Central memory CD4-positive, alpha-beta T cell (primary cell): ENCODE data around the gene KIF23.
A peak's percentile ranks its signal among the peaks of the same experiment; 100 is the strongest.

Source experiments
- DNase-seq: peaks from one replicate; pipeline ENCODE4 v3.0.0; 2022

KIF23 gene

DNA sequence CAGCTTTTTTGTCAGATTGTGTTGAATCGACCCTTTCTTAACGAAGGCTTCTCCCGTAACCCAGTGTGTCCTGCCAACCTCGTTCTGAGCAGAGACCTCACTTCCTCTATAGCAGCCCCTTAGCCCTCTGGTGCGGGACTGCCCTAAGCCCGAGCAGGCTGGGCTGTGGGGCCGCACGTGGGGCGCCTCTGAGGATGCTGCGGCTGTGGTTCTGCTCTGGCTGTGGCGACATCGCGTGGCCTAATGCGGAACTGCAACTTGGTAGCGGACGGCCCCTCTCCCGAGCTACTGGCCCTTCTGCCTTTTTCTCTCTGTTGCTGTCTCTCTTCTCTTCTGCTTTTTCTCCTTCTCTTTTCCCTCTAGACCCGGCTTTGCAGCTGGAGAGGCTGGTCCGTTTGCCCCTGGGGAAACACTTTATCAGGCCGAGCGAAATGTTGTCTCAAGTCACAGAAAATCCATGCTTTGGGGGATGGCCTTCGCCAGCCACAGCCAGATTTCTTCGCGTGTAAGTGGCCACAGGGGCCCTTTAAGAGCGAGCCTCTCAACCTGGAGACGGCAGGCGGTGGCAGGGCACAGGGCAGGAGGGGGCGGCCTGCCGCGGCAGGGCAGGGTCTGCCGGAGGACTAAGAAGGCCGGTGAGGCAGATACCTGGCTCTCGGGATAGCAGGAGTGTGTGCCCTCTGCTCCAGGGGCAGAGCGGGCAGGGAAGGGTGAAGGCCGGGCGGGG is 19.4 kb upstream of the KIF23 start:
- DNase-seq = peak; percentile 58

- DNase-seq = no peak
Measured at GRCh38 chr15:69395460-69395859, 18.7 kb upstream of the KIF23 start.

DNA sequence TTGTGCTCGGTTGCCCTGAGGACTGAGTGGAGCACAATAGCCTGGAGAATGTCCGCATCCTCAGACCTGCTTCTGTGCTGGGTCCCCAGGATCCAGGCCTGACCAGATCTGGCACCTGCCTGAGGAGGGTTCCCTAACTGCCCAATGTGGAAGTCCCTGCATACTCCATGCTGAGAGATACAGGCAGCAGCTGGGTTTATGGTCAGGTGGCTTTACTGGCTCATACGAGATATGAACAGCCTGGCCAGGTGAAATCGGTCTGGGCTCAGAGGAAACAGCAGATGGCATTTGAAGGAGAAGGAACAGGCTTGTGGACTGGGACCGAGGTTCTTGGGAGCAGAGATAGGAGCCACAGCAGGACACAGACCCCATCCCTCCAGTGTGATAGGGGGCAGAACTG is 18.2 kb upstream of the KIF23 start:
- DNase-seq = no peak

- no peak for DNase-seq
Measured at GRCh38 chr15:69398491-69398891, 15.7 kb upstream of the KIF23 start.

DNA sequence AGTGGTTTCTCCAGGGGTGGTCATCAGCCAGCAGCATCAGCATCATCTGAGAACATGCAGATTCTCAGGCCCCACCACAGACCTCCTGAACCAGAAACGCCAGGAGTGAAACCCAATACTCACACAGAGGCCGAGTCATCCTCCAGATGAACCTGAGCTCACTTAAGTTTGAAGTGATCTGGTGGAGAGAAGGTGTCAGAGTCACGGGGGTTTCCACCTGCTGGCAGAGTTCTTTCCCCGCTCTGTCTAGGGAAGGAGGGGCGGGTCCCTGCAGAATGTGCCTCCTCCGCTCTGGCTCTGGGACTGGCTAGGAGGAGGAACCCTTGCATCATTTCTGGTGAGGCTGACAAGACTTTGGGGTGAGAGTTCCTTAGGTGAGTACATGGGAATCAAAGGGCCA is 13.3 kb upstream of the KIF23 start:
- DNase-seq = no peak

DNA sequence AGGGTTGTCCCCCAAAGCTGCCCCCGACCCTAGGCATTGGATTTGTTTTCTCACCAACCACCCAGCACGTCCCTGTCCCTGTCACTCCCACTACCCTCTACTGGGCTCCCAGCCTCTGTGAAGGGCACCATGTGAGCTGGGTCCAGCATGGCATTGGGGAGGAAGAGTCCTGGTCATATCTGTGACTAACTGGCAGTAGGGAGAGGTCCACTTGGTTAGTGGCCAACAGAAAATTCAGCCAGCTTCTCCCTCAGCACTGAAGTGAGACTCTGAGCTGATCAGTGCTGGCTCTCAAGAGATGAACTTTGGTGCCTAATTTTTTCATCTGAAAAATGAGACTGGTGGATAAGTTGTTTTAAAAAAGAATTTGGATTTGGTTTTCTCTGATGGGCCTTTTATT is 11.3 kb upstream of the KIF23 start:
- DNase-seq = no peak

- DNase-seq = no peak
Measured at GRCh38 chr15:69403594-69403993, 10.6 kb upstream of the KIF23 start.

DNA sequence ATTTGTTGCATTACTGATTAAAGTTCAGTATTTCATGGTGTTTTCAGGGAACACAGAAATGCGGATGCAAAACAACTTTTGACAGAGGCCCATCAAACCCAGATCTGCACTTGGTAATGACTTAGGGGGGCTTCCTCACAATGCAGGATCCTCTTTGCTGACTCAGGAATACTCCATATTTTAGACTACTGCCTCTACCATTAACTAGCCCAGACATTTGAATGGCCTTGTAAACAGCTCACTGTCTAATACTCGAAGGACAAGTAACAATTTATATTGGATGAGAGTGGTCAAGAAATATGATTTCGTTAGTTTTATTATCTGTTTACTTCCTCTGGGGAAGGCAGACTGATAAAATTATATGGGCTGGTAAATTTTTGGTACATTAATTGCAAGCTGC is 9.0 kb upstream of the KIF23 start:
- DNase-seq = no peak

- no peak for DNase-seq
Measured at GRCh38 chr15:69407719-69408400, 6.3 kb upstream of the KIF23 start.

DNA sequence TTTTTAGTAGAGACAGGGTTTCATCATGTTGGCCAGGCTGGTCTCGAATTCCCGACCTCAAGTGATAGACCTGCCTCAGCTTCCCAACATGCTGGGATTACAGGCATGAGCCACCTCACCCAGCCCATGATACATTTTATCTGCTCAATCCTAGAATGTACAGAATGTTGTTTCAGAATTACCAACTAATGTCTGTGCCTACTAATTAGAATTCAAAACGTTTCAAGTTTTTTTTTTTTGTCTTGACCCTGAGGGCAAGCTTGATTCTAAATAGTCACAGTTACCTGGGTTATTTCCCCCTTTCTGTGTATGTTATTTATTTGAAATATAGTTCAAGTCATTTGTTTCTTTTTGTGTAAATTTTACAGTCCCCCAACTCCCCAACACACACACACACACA is 5.3 kb upstream of the KIF23 start:
- no peak for DNase-seq

DNA sequence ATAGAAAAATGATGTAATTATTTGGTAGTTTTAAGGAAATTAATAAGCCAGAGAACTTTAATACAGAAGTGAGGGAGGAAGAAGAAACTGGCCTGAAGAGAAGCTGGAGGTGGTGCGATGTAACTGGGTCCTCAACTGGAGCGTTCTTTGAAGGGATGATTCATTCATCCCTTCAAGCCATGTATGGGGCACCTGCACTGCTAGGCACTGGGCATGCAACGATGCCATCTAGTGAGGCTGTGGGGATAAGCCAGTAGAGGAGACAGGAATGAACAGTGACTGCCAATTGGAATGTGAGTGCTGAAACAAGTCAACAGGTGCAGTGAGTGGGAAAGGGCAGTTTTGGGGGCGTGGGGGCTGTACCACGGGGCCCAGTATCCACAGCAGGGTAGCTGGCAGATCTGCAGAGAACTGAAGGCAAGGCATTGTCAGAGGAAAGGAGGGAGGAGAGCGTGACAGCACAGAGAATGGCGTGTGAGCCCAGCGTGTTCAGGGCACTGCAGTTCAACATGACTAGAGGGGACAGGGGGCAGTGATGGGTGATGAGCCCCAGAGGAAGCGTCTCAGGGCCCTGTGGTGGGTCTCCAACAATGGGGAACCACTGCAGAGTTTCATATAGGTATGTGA is 3.8 kb upstream of the KIF23 start:
- no peak for DNase-seq

DNA sequence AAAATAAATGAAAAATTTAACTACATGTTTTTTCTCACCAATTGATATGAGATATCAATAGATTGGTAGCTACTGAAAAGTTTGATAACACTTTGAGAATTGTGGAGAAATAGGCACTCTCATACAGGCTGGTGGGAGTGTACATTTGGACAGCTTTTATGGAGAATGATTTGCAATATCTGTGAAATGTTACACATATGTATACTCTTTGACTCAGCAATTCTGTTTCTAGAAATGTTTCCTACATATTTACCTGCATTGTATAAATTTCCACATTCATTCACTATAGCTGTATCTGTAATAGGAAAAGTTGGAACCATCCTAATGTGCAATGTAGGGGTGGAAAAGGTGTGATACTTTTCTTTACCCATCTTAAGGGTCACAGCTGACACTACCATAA is 1.9 kb upstream of the KIF23 start:
- DNase-seq = no peak

DNA sequence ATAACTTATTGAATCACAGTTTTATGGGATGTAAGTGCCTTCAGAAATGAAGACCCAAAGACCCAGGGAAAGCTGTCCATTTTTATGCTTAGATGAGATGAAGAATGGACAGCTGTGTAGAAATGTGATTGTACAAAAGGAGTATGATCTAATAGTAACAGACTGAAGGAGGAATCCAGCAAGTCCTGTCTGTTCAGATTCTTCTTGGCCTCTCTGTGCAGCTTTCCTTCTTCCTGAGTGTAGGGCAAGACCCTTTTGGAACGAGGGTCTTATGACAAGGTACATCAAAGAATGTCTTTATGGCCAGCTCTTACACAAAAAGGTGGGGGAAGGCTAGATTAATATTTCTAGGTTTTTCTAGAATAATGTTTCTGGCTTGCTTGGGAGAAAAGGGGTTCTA is 1.4 kb upstream of the KIF23 start:
- no peak for DNase-seq

DNA sequence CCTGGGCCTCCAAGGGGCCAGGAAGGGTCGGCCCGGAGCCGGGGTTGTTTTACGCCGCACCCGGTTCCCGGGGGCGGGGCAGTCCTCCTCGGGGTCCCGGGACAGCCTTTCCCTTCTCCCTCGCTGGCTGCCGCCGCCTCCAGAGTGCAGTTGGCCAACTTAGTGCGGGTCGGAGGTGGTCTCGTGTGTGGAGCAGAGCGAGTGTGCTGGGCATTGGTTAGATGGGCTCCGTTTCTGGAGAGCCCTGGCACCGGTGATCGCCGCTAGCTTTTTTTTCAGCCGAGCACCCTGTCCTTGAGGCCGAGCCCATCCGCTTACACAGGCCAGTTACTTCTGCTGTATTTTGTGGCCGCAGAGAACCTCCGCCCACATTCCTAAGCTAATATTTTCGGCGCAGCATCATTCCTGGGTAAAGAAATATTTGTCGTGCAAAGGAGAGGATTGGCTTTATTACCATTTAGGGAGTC is 585 bp downstream of the KIF23 start:
- no peak for DNase-seq

DNA sequence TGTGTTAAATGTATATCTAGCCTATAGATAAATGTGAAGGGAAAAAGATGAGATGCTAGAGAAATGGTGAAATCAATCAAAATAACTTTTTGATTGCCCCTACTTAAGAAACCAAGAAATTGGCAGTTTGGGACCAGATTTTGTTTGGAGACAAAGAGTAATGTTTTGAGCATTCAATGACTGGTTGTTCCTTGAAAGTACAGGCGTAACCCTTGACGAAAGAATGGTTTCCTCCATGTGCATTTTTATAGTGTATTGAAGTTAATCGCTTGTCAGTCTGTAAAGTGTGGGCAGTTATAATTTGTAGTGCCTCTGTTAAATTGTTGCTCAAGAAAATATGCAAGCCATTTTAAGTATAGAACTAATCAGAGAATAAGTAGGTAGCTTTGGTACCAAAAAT is 1.2 kb downstream of the KIF23 start:
- no peak for DNase-seq

DNA sequence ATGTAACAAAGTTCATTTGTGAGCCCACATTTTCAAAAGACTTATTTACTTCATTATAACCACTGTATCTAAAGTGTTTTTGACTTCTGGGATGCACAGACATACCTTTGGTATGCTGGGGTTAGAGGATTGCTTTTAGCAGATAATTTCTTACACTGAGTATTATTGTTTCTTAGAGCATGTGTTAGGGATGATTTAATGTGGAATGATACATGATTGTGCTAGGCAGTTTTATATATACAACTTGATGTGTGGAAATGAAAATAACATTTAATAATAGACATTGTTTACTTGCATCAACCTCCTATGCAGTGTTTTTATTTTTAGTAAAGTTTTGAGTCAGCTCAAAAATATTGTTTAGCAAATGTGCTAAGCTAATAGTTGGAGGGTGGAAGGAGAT is 3.4 kb downstream of the KIF23 start:
- no peak for DNase-seq

- DNase-seq = no peak
Measured at GRCh38 chr15:69421498-69421897, 7.3 kb downstream of the KIF23 start.

GRCh38 chr15:69422336-69422895 is 8.3 kb downstream of the KIF23 start:
- no peak for DNase-seq

DNA sequence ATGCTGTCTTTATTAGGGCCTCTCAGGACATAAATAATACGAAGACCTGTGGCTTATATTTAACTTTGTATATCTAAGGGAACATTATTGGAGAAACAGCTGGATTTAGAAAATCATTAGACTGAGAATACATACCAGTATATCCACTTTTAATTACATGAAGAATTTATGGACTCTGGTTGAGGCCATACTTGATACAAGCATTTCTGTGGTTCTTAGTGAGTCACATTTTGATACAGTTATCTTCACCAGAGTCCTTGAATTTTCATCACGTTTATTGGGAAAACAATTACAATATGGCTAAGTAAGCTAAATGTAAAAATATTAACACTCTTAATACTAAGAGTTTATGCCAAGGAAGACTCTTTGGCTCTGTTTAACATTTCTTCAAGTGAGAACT is 9.9 kb downstream of the KIF23 start:
- DNase-seq = no peak

DNA sequence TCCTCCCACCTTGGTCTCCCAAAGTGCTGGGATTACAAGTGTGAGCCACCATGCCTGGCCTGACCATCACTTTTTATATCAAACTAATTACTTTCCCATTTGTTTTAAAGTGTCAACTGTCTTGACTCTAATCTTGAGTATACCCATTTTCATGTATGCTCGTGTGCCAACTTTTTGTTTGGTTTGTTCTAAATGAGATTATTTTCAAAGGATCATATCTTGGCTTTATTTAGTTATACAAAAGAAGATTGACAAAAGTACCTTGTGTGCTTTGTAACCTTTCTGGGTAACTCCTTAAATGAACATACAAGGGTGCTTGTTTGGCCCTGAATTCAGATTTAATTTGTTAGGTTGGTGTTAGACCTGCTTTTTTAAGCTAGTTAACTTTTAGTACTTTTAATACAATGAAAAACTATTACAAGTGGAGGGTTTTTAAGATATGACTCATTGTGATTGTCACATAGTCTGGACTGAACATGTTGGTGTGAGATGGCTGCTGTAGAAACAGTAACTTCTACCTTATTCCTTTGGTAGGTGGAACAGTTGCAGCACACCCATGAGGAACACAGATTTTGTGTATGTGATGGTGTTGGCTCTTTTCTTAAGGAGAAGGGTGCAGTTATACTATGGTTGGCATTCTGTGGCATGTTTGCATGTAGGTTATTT is 10.7 kb downstream of the KIF23 start:
- no peak for DNase-seq

DNA sequence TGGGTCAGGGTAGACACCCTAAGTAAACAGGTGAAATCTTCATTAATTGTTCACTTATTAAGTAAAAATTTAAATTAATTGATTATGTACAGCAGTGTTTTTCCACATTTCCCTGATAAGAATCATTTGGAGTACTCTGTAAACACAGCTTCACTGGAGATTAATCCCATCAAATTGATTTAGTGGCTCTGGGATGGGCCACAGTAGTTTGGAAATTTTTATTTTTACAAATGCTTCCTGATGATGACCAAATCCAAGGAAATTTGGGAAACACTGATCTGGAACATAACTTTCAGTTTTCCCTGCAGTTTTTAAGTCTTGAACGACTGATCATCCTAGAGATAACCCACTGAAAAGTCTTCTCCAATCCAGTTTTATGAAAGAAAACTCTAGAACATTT is 19.7 kb downstream of the KIF23 start:
- no peak for DNase-seq

GRCh38 chr15:69434238-69434637 is 20.1 kb downstream of the KIF23 start:
- no peak for DNase-seq

GRCh38 chr15:69434679-69435078 is 20.5 kb downstream of the KIF23 start:
- DNase-seq = no peak
